Adrenal gland (tissue), 5 donors: ENCODE data around the gene PHLDB1.

Experiments used
- CTCF ChIP-seq, 6 experiments: fragments of 450-650 bp in 4 of 6; fragments of 200-600 bp in 2 of 6; sonication (generic) in 1 of 6; IDR thresholded peaks; 1 replicate in 5 of 6; 2 replicates in 1 of 6; pipeline versions ENCODE4 v1.5.1 to v1.8.0; 2016 to 2021; ENCODE audit warnings: antibody characterized with exemption in 6 of 6, mild to moderate bottlenecking in 2 of 6, moderate library complexity in 1 of 6
- POLR2A ChIP-seq, 2 donors: fragments of 450-650 bp; IDR thresholded peaks; one replicate each; pipeline ENCODE4 v1.6.1; 2017; ENCODE audit warnings: antibody characterized with exemption in 2 of 2, mild to moderate bottlenecking in 2 of 2, moderate library complexity in 1 of 2
- donor health status: DM: no; HTN: no; CAD: no.

- TF ChIP-seq POLR2A (IDR thresholded peaks at IDR 0.05) (no peak), CTCF (IDR thresholded peaks at IDR 0.05) (no peak)
These were observed 2.2 kb downstream of the PHLDB1 start for GRCh38 chr11:118609380-118610224.
